Astrocyte of the cerebellum (primary cell): ENCODE measurements around the gene MINDY4.

Experiments
- DNase-seq: peaks from one replicate; pipeline ENCODE4 v3.0.0-alpha.2; 2011; ENCODE audit warnings: low read depth
- H3K4me3 ChIP-seq: 2 replicates; pipeline ENCODE4 v1.5.1; 2011; ENCODE audit warnings: mild to moderate bottlenecking, low read depth, low read length, moderate library complexity
- in situ Hi-C: cut with HindIII; loops from 2 replicates; pipeline ENCODE4 v1.10.0; 2017; ENCODE audit warnings: low sequenced_read_pairs
- TF ChIP-seq, protein P1 (sequence below): IDR thresholded peaks from 2 replicates; pipeline ENCODE4 v1.5.1; 2012; ENCODE audit warnings: low read length, low read depth, moderate library complexity, mild to moderate bottlenecking; ENCODE audit errors: missing control alignments

MINDY4 gene

DNA sequence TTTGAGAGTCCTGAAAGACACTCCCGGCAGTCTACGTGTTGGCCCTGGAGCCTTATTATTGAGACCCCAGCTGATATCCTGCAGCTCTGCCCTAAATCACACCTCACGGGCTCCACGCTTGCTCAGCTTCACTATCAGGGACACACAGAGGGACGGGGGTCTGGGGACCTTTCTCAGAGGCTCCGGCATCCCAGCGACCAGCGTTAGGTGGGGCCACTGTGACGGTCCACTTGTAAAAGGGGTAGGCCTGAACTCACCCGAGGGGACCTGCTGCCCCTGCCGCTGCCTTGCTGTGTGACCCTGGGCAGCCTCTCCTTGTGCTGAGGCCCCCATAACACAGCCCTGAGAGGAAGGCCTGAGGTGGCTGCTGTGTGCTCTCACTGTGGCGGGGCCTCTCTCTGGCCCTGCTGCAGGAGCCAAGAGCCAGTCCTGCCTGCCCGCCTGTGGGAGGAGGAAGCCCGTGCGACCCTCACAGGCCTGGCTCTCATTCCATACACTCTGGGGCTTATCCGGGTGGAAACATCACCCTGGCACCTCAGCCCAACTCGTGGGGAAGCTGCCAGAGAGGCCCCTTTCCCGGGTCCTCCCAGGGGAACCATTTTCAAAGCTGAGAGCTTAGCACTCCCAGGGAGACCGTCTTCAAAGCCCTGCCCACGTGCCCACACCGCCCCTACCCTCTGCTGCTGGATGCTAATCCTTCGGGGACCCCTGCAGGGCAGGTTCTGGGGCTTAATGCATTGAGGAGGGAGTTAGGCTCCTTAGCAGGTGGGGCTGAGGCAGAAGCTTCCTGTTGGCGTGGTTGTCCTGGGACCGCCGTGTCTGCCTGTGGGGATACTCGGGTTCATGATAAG lies 162.1 kb downstream of the MINDY4 start:
- H3K4me3 ChIP-seq: no peak overlapping the region
- no peak for DNase-seq
- TF ChIP-seq, protein P1, sequence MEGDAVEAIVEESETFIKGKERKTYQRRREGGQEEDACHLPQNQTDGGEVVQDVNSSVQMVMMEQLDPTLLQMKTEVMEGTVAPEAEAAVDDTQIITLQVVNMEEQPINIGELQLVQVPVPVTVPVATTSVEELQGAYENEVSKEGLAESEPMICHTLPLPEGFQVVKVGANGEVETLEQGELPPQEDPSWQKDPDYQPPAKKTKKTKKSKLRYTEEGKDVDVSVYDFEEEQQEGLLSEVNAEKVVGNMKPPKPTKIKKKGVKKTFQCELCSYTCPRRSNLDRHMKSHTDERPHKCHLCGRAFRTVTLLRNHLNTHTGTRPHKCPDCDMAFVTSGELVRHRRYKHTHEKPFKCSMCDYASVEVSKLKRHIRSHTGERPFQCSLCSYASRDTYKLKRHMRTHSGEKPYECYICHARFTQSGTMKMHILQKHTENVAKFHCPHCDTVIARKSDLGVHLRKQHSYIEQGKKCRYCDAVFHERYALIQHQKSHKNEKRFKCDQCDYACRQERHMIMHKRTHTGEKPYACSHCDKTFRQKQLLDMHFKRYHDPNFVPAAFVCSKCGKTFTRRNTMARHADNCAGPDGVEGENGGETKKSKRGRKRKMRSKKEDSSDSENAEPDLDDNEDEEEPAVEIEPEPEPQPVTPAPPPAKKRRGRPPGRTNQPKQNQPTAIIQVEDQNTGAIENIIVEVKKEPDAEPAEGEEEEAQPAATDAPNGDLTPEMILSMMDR: no peak
- in situ Hi-C loops: no loop called here

DNA sequence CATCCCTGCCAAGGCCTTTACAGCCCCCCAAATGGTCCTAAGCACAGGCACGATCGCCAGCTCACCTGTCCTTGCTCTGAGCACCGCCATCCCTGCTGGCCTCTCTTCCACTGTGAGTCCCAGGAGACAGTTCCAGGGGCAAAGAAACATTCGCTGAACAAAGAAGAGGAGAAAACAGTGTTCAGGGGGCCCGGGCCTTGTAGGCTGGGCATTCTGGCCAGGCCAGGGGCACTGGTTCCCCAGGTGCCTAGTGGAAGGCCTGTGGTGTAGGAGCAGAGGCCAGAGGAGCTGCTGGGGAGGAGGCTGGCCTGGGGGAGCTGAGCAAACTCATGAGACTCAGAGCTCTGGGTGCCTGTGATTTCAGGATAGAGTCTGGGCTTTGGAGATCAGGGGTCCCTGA lies 163.0 kb downstream of the MINDY4 start:
- TF ChIP-seq, protein P1: no peak
- no peak for DNase-seq
- in situ Hi-C loops: no loop called here
- no peak overlapping the region for H3K4me3 ChIP-seq

DNA sequence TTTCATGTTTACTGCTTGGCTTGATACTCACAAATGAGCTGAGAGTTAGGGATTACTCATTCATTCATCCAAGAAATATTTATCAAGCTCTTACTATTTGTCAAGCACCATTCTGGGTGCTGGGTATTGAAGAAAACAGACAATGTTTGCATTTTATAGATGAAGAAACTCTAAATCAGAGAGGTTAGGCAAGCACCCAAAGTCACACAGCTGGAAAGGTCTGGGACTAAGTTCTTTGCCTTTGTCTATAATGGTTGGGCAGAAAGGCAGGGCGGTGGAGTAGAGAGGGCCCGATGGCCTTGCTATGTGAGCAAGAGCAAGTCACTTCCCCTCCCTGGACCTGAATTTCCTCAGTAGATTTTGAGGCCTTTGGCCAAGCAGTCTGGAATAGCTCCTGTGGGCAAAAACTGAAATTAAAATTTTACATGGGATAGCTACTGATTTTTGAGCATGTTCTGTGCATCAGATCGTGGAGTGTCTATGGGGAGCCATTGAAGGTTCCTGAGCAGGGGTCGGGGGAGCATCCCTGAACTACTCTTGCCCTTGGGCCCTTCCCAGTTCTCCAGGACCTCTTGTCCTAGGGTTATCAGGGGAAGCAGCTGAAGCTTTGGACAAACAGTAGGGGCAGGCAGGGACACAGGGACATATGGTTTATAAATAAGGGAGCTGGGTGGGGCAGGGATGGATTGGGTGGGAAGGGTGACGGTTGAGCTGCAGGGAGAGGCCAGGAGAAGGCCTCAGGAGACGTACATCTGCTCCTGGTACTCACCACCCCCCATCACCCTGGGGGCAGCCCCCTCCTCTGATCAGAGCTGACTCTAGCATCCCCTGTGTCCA lies 163.7 kb downstream of the MINDY4 start:
- no peak overlapping the region for H3K4me3 ChIP-seq
- DNase-seq: no peak
- in situ Hi-C loops: no loop called here
- TF ChIP-seq, protein P1: no peak

DNA sequence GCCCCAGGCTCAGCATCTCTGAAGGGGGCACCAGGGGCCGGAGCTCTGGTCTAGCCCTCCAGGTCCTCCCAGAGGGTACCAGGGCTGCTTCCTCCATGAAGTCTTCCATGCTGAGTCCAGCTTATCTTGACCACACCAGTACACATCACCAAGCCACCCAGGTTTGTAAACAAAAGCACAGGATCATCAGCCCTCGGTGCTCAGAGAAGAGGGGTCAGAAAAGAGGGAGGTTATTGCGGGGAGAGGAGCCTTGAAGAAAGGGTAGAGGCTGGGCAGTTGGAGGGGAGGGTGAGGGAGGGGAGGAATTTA lies 164.3 kb downstream of the MINDY4 start:
- in situ Hi-C loops: no loop called here
- no peak overlapping the region for H3K4me3 ChIP-seq
- DNase-seq: no peak
- TF ChIP-seq, protein P1: no peak

DNA sequence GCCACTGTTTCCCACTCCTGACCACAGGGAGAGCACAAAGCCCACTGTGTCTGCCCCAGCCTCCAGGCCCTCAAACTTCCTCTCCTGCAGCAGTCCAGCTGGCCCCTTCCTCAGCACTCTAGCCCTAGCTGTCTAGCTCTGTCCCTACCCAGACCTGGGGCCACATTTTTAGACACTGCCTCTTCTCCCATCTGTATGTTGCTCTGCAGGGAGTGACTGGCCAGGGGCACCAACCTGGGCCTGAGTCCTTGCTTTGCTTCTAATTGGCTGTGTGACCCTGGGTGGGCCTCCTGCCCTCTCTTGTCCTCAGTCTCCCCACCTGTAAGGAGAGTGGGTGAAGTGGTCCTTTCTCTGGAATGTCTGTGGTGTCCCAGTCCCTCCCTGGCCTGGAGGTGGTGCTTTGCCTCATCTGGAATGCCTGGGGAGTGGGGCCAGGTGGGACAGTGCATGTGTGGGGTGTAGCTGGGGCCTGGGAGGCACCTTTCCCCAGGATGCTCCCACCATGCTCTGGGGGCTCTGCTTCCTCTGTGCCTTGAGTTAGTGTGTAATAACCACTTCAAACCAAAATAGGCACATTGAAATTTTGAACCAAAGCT lies 165.5 kb downstream of the MINDY4 start:
- no peak for DNase-seq
- TF ChIP-seq, protein P1: no peak
- in situ Hi-C loops: no loop called here
- no peak overlapping the region for H3K4me3 ChIP-seq

DNA sequence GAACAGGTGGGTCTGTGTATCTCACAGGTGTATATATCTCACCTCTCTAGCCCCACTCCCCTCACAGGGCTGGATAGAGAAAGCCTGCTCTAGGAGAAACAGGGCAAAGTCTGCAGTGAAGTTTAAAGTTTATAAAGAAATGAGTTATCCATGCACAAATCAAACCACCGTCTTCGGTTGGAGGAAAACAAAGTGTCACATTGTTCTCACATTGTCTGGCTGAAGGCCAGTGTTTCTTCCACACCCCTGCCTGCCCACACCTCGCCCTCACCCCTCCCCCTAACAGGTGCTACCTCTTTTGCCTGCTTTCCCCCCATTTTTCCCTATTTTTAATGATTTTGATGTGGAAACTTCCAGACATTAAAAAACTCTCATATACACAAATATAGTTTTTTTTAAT lies 166.2 kb downstream of the MINDY4 start:
- in situ Hi-C loops: no loop called here
- H3K4me3 ChIP-seq: no peak overlapping the region
- TF ChIP-seq, protein P1: no peak
- DNase-seq: no peak
